ENCODE results near the gene CGB2. TPM values are rescaled to one million over a fixed set of nuclear protein-coding genes. Genes with fewer than 3 reads are reported as not detected.

CGB2 gene
- total RNA-seq, 5 donors from 2014 or later (not counting 1 experiment from before 2014, with no cell fraction given), result not detected

DNA sequence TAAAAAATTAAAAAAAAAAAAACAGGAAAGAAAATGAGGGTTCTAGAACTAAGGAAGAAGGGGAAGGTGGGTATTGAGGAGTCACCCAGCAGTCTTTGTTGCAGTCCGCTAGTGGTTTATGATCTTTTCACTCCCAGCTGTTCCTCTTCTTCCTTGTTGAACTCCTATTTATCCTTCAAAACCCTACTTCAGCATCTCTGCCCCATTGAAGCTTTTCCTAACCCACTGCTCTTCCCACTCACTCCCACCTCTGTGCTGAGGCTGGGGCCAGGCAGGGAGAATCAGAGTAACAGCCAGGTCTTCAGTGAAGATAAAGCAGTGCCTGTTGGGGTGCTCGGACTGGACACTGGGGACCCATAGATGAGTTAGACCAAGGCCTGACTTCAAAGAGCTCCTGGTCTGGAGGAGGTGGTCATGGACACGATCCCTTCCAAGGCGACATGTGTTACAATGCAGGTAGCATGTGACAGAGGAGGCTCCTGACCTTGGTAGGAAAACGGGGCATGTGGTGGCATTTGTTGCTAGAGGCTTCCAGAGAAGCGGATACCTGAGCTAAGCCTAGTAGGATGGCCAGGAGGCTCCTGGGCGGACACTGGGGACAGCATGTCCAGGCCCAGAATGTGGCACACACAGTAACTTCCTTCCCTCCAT is 26.6 kb upstream of the CGB2 start:
- Histone ChIP-seq H3K4me3 (ENCODE audit: control insufficient read depth in 1 of 2, extremely low read depth in 1 of 2, low read length in 1 of 2) (no peak overlapping the region), H3K4me1 (ENCODE audit: control insufficient read depth in 1 of 2, extremely low read depth in 1 of 2, insufficient read depth in 2 of 2, low read length in 2 of 2) (no peaks in the 10 kb centered on the region), H3K36me3 (ENCODE audit: control insufficient read depth in 2 of 2, extremely low read depth in 1 of 2, insufficient read depth in 1 of 2, low read length in 1 of 2) (peaks cover 13 to 44% of the 10 kb centered on the region in 2 donors), H3K27ac (ENCODE audit: low read length) (no peak overlapping the region), H3K27me3 (replicated peaks in 1 of 2; ENCODE audit: control insufficient read depth in 2 of 2, extremely low read depth in 1 of 2, insufficient read depth in 2 of 2, low read length in 1 of 2) (no peaks in the 10 kb centered on the region), H3K9me3 (no peaks in the 10 kb centered on the region)
- no peaks in the 10 kb centered on the region for H3K27me3 Mint-ChIP-seq
- H3K36me3 Mint-ChIP-seq, result peaks cover 17% of the 10 kb centered on the region
- peaks cover 0 to under 1% (median under 1%) of the 10 kb centered on the region in 3 donors for H3K4me1 Mint-ChIP-seq
- no peak for DNase-seq
- no peak overlapping the region for H3K27ac Mint-ChIP-seq
- H3K9me3 Mint-ChIP-seq, result no peaks in the 10 kb centered on the region
- CTCF ChIA-PET, result no interaction called here
- POLR2A ChIA-PET, result interaction anchor here in 1 of 2 donors (0.6 kb wide), 1 partner anchor 99 kb away, joined by 5 read pairs; no protein-coding TSS in a partner anchor
- 98% methylated on average over 3 of the region's 7 CpGs for WGBS (ENCODE audit: insufficient coverage)
- no peak overlapping the region for H3K4me3 Mint-ChIP-seq
- ATAC-seq (replicated peaks in 1 of 4), result no peak

DNA sequence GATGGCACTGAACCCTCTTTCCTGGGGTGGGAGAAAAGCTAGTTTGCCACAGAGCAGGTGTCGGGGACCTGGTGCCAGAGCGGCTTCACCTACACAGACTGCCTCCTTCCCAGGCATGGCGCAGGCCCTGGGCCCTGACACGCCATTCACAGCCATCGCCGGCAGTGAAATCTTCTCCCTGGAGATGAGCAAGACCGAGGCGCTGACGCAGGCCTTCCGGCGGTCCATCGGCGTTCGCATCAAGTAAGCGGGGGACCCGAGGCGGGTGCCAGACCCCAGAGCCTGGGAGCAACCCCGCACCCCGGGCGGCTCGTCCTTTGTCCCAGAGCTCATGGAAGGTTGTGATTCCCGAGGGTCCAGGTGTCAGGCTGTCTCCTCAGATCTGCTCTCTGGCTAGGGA is 24.8 kb upstream of the CGB2 start:
- H3K4me1 ChIP-seq (ENCODE audit: control insufficient read depth in 1 of 2, extremely low read depth in 1 of 2, insufficient read depth in 2 of 2, low read length in 2 of 2), result no peaks in the 10 kb centered on the region
- H3K4me3 ChIP-seq (ENCODE audit: control insufficient read depth in 1 of 2, extremely low read depth in 1 of 2, low read length in 1 of 2), result no peak overlapping the region
- no peaks in the 10 kb centered on the region for H3K9me3 ChIP-seq
- H3K27me3 ChIP-seq (replicated peaks in 1 of 2; ENCODE audit: control insufficient read depth in 2 of 2, extremely low read depth in 1 of 2, insufficient read depth in 2 of 2, low read length in 1 of 2), result no peaks in the 10 kb centered on the region
- no peak overlapping the region for H3K4me3 Mint-ChIP-seq
- H3K36me3 Mint-ChIP-seq, result peaks cover 20% of the 10 kb centered on the region
- 97% methylated on average over 22 of the region's 22 CpGs for WGBS (ENCODE audit: insufficient coverage)
- H3K27ac ChIP-seq (ENCODE audit: low read length), result no peak overlapping the region
- no peak for DNase-seq
- H3K27ac Mint-ChIP-seq, result no peak overlapping the region
- ChIA-PET POLR2A (no interaction called here), CTCF (no interaction called here)
- H3K27me3 Mint-ChIP-seq, result no peaks in the 10 kb centered on the region
- H3K36me3 ChIP-seq (ENCODE audit: control insufficient read depth in 2 of 2, extremely low read depth in 1 of 2, insufficient read depth in 1 of 2, low read length in 1 of 2), result peaks cover 25 to 48% of the 10 kb centered on the region in 2 donors
- H3K9me3 Mint-ChIP-seq, result no peaks in the 10 kb centered on the region
- no peaks in the 10 kb centered on the region for H3K4me1 Mint-ChIP-seq
- ATAC-seq (replicated peaks in 1 of 4), result no peak

DNA sequence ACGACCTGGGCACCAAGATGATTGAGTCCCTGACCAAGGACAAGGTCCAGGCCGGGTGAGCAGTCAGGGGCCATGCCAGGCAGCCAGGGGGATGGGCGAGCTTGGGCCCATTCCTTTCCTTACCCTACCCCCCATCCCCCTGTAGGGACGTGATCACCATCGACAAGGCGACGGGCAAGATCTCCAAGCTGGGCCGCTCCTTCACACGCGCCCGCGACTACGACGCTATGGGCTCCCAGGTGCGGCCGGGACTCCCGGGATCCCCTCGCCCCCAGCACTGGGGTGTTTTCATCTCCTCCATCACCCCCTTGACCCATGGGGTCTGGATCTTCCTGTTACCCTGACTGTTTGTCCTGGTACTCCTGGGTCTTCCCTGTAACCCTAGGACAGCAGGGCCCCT is 21.9 kb upstream of the CGB2 start:
- no peaks in the 10 kb centered on the region for H3K27me3 Mint-ChIP-seq

DNA sequence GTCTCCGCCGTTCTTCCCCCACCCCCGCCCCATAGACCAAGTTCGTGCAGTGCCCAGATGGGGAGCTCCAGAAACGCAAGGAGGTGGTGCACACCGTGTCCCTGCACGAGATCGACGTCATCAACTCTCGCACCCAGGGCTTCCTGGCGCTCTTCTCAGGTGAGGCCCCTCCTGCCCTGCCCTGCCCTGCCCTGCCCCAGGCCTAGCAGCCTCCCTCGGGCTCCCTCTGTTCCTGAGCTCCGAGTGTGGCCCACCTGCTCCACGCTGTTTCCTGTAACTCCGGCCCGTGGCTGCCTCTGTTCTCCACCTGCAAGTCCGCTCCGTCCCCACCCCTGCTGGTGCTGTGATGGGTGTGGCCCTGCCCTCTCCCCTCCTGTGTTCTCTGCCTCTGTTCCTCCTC is 21.2 kb upstream of the CGB2 start:
- ChIA-PET POLR2A (no interaction called here), CTCF (interaction anchor here in 1 of 2 donors (0.6 to 1.0 kb wide), 2 partner anchors 17 to 132 kb away, joined by 3 to 7 read pairs; partner anchors contain the start of genes GYS1 and RUVBL2)
- ATAC-seq (replicated peaks in 1 of 4), result no peak
- Histone ChIP-seq H3K27ac (ENCODE audit: low read length) (no peak overlapping the region), H3K4me3 (ENCODE audit: control insufficient read depth in 1 of 2, extremely low read depth in 1 of 2, low read length in 1 of 2) (no peak overlapping the region), H3K4me1 (ENCODE audit: control insufficient read depth in 1 of 2, extremely low read depth in 1 of 2, insufficient read depth in 2 of 2, low read length in 2 of 2) (no peaks in the 10 kb centered on the region), H3K9me3 (no peaks in the 10 kb centered on the region), H3K36me3 (ENCODE audit: control insufficient read depth in 2 of 2, extremely low read depth in 1 of 2, insufficient read depth in 1 of 2, low read length in 1 of 2) (peaks cover 26 to 30% of the 10 kb centered on the region in 2 donors), H3K27me3 (replicated peaks in 1 of 2; ENCODE audit: control insufficient read depth in 2 of 2, extremely low read depth in 1 of 2, insufficient read depth in 2 of 2, low read length in 1 of 2) (no peaks in the 10 kb centered on the region)
- no peak overlapping the region for H3K27ac Mint-ChIP-seq
- WGBS (ENCODE audit: insufficient coverage), result 94% methylated on average over 13 of the region's 18 CpGs
- H3K27me3 Mint-ChIP-seq, result no peaks in the 10 kb centered on the region
- no peaks in the 10 kb centered on the region for H3K4me1 Mint-ChIP-seq
- DNase-seq, result no peak
- H3K36me3 Mint-ChIP-seq, result peaks cover 9% of the 10 kb centered on the region
- H3K4me3 Mint-ChIP-seq, result no peak overlapping the region
- H3K9me3 Mint-ChIP-seq, result no peaks in the 10 kb centered on the region

More for the DNA sequence above, 21.9 kb upstream of the CGB2 start:
- Histone ChIP-seq H3K9me3 (no peaks in the 10 kb centered on the region), H3K27ac (ENCODE audit: low read length) (no peak overlapping the region), H3K4me3 (ENCODE audit: control insufficient read depth in 1 of 2, extremely low read depth in 1 of 2, low read length in 1 of 2) (no peak overlapping the region), H3K36me3 (ENCODE audit: control insufficient read depth in 2 of 2, extremely low read depth in 1 of 2, insufficient read depth in 1 of 2, low read length in 1 of 2) (peaks cover 23 to 36% of the 10 kb centered on the region in 2 donors), H3K27me3 (replicated peaks in 1 of 2; ENCODE audit: control insufficient read depth in 2 of 2, extremely low read depth in 1 of 2, insufficient read depth in 2 of 2, low read length in 1 of 2) (no peaks in the 10 kb centered on the region), H3K4me1 (ENCODE audit: control insufficient read depth in 1 of 2, extremely low read depth in 1 of 2, insufficient read depth in 2 of 2, low read length in 2 of 2) (no peaks in the 10 kb centered on the region)
- DNase-seq (no peak), ATAC-seq (replicated peaks in 1 of 4) (peak in 1 of 4 experiments; percentile 11)
- 96% methylated on average over 18 of the region's 18 CpGs for WGBS (ENCODE audit: insufficient coverage)
- Mint-ChIP-seq H3K27ac (no peak overlapping the region), H3K4me3 (no peak overlapping the region), H3K9me3 (no peaks in the 10 kb centered on the region), H3K36me3 (peaks cover 15% of the 10 kb centered on the region), H3K4me1 (no peaks in the 10 kb centered on the region)
- CTCF ChIA-PET, result interaction anchor here in 1 of 2 donors (1.0 kb wide), 1 partner anchor 16 kb away, joined by 3 read pairs; the partner anchor contains the start of genes GYS1 and RUVBL2
- POLR2A ChIA-PET, result no interaction called here

DNA sequence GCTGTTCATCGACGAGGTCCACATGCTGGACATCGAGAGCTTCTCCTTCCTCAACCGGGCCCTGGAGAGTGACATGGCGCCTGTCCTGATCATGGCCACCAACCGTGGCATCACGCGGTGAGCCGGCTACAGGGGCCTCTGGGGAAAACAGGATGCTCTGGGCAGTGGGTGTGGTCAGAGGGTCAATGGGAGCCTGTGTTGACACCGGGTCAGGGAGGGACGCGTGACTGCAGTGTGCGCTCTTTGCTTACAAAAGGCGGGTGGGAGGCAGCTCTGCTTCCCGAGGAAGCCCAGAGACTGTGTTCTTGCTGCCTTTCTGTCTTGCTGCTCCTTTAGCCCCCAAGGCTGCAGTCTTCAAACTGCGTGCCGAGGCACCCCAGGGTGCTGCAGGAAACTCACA is 20.5 kb upstream of the CGB2 start:
- no peak overlapping the region for H3K27ac Mint-ChIP-seq

DNA sequence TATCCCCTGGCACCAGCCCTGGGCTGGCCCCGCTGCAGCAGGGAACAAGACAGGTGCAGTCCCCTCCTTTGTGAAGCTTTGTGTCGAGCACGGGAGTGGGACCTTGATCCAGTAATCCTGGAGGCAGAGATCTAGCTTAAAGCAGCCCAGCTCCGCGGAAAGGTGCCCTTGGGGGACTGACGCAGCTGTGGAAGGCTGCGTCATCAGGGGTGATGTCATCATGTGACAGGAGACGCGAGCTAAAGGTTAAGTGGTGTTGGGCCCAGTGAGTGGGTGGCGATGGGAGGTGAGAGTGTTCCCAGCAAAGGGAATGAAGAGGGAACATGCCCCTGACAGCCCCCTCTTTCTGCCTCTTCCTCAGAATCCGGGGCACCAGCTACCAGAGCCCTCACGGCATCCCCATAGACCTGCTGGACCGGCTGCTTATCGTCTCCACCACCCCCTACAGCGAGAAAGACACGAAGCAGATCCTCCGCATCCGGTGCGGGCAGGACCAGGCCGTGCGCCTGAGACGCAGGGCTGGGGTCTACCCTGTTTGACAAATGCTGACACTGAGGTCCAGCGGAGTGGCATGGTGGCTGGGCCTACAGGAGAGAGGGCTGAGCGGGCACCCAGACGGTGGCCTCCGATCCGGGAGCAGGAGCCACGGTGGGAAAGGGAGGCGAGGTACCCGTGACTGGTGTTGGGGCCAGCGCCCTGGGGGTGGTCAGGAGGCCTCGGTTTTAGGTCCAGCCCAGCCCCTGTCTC is 17.4 kb upstream of the CGB2 start:
- peaks cover 12 to 22% of the 10 kb centered on the region in 2 donors for H3K36me3 ChIP-seq (ENCODE audit: control insufficient read depth in 2 of 2, extremely low read depth in 1 of 2, insufficient read depth in 1 of 2, low read length in 1 of 2)
- peaks cover 0 to 4% of the 10 kb centered on the region in 2 experiments for H3K27me3 ChIP-seq (replicated peaks in 1 of 2; ENCODE audit: control insufficient read depth in 2 of 2, extremely low read depth in 1 of 2, insufficient read depth in 2 of 2, low read length in 1 of 2)
- H3K4me3 ChIP-seq (ENCODE audit: control insufficient read depth in 1 of 2, extremely low read depth in 1 of 2, low read length in 1 of 2), result no peak overlapping the region
- Mint-ChIP-seq H3K4me1 (peaks cover 6 to 13% (median 8%) of the 10 kb centered on the region in 3 donors), H3K36me3 (peaks cover 3% of the 10 kb centered on the region), H3K27me3 (peaks cover 0 to 6% of the 10 kb centered on the region in 2 donors), H3K9me3 (no peaks in the 10 kb centered on the region), H3K4me3 (no peak overlapping the region), H3K27ac (no peak overlapping the region)
- ChIA-PET CTCF (interaction anchor here in 1 of 2 donors (0.9 kb wide), 1 partner anchor 21 kb away, joined by 3 read pairs; the partner anchor contains the start of genes GYS1 and RUVBL2), POLR2A (no interaction called here)
- no peak for ATAC-seq (replicated peaks in 1 of 4)
- no peak for DNase-seq
- H3K27ac ChIP-seq (ENCODE audit: low read length), result no peak overlapping the region
- 97% methylated on average over 30 of the region's 32 CpGs for WGBS (ENCODE audit: insufficient coverage)
- H3K9me3 ChIP-seq, result no peaks in the 10 kb centered on the region
- peaks cover 7 to 22% of the 10 kb centered on the region in 2 experiments for H3K4me1 ChIP-seq (ENCODE audit: control insufficient read depth in 1 of 2, extremely low read depth in 1 of 2, insufficient read depth in 2 of 2, low read length in 2 of 2)

More for the DNA sequence above, 20.5 kb upstream of the CGB2 start:
- Mint-ChIP-seq H3K4me3 (no peak overlapping the region), H3K4me1 (no peaks in the 10 kb centered on the region), H3K27me3 (no peaks in the 10 kb centered on the region), H3K9me3 (no peaks in the 10 kb centered on the region), H3K36me3 (peaks cover 8% of the 10 kb centered on the region)
- DNase-seq (no peak), ATAC-seq (replicated peaks in 1 of 4) (no peak)
- Histone ChIP-seq H3K36me3 (ENCODE audit: control insufficient read depth in 2 of 2, extremely low read depth in 1 of 2, insufficient read depth in 1 of 2, low read length in 1 of 2) (peaks cover 25 to 27% of the 10 kb centered on the region in 2 donors), H3K27ac (ENCODE audit: low read length) (no peak overlapping the region), H3K4me3 (ENCODE audit: control insufficient read depth in 1 of 2, extremely low read depth in 1 of 2, low read length in 1 of 2) (no peak overlapping the region), H3K27me3 (replicated peaks in 1 of 2; ENCODE audit: control insufficient read depth in 2 of 2, extremely low read depth in 1 of 2, insufficient read depth in 2 of 2, low read length in 1 of 2) (no peaks in the 10 kb centered on the region), H3K4me1 (ENCODE audit: control insufficient read depth in 1 of 2, extremely low read depth in 1 of 2, insufficient read depth in 2 of 2, low read length in 2 of 2) (no peaks in the 10 kb centered on the region), H3K9me3 (no peaks in the 10 kb centered on the region)
- CTCF ChIA-PET, result no interaction called here
- POLR2A ChIA-PET, result no interaction called here
- WGBS (ENCODE audit: insufficient coverage), result 91% methylated on average over 12 of the region's 17 CpGs

Data from T-cell (primary cell).